GM12878 (cell line): Measurements from ENCODE around the gene ATP6V0C. TPM values are rescaled to one million over a fixed set of nuclear protein-coding genes. Genes with fewer than 3 reads are reported as not detected.
A peak's percentile ranks its signal among the peaks of the same experiment; 100 is the strongest.

Experiments used
- ATAC-seq: fragments of 200-7000 bp; cut with Tn5 transposase; 3 replicates; pipeline ENCODE4 v1.9.1; 2020; ENCODE audit warnings: mild to moderate bottlenecking, moderate library complexity
- BruUV-seq: library from RNA; stranded (reverse); fragments of 400-500 nt; replicated peaks from 2 replicates; lab custom pipeline; 2021; lab: Mats Ljungman, UMichigan
- CTCF ChIA-PET: fragments of 300-600 bp; sonication (Branson Sonifier 250); formaldehyde crosslinking; extraction: SDS; loops from one replicate; lab custom pipeline; 2021; ENCODE audit warnings: inconsistent platforms; lab: Yijun Ruan, JAX
- POLR2A ChIA-PET: fragments of 350-600 bp; formaldehyde crosslinking; extraction: SDS; loops from one replicate; lab custom pipeline; 2021; ENCODE audit warnings: inconsistent platforms; lab: Charles Lee
- RAD21 ChIA-PET: fragments of 300-600 bp; sonication (Branson Sonifier 250); formaldehyde crosslinking; loops from one replicate; lab custom pipeline; 2023; ENCODE audit warnings: antibody characterized with exemption; ENCODE audit not compliant: unreplicated experiment; lab: Charles Lee
- SMC1A ChIA-PET: fragments of 300-600 bp; sonication (Branson Sonifier 250); formaldehyde crosslinking; loops from one replicate; lab custom pipeline; 2023; ENCODE audit not compliant: unreplicated experiment, uncharacterized antibody; lab: Charles Lee
- DNase-seq: peaks from one replicate; pipeline ENCODE4 v3.0.0-alpha.2; 2011; ENCODE audit warnings: low read depth, low spot score
- FAIRE-seq: peaks from 3 replicates; lab custom pipeline; 2011; peaks lifted over from hg19 to GRCh38; lab: Jason Lieb, UNC
- H2AFZ ChIP-seq: 2 replicates; pipeline ENCODE4 v1.6.0; 2011; ENCODE audit warnings: low read depth, low read length, control low read depth; ENCODE audit not compliant: control insufficient read depth
- H3K27ac ChIP-seq: 2 replicates; pipeline ENCODE4 v1.5.1; 2011; ENCODE audit warnings: control low read depth; ENCODE audit not compliant: control insufficient read depth, insufficient read depth
- H3K27me3 ChIP-seq, 2 experiments: replicated peaks in 1 of 2; 2 replicates each; pipeline versions ENCODE4 v1.6.0 to v1.6.1; 2011; ENCODE audit warnings: low read length in 1 of 2; ENCODE audit not compliant: control insufficient read depth in 2 of 2, insufficient read depth in 2 of 2
- H3K36me3 ChIP-seq, 2 experiments: 2 replicates each; pipeline ENCODE4 v1.5.1; 2011; ENCODE audit warnings: low read length in 1 of 2; ENCODE audit not compliant: control insufficient read depth in 2 of 2, insufficient read depth in 2 of 2
- H3K4me1 ChIP-seq: 2 replicates; pipeline ENCODE4 v1.6.1; 2011; ENCODE audit warnings: mild to moderate bottlenecking, low read length, moderate library complexity, mixed read lengths; ENCODE audit not compliant: control insufficient read depth, insufficient read depth
- H3K4me2 ChIP-seq: 2 replicates; pipeline ENCODE4 v1.6.0; 2011; ENCODE audit warnings: control low read depth; ENCODE audit not compliant: control insufficient read depth, insufficient read depth
- H3K4me3 ChIP-seq: fragments of 200-600 bp; sonication (generic); 2 replicates; pipeline ENCODE4 v1.5.1; 2016
- H3K79me2 ChIP-seq: 2 replicates; pipeline ENCODE4 v1.6.0; 2011; ENCODE audit warnings: low read length; ENCODE audit not compliant: control insufficient read depth, insufficient read depth
- H3K9ac ChIP-seq: 2 replicates; pipeline ENCODE4 v1.8.0; 2011; ENCODE audit warnings: low read length, control low read depth, mixed read lengths; ENCODE audit not compliant: control insufficient read depth, insufficient read depth
- H3K9me3 ChIP-seq: replicated peaks from 3 replicates; pipeline ENCODE4 v1.5.1; 2011; ENCODE audit warnings: mild to moderate bottlenecking, low read length; ENCODE audit not compliant: control insufficient read depth, insufficient read depth
- H4K20me1 ChIP-seq: 2 replicates; pipeline ENCODE4 v1.6.0; 2011; ENCODE audit not compliant: control insufficient read depth, insufficient read depth
- BRCA1 ChIP-seq: IDR thresholded peaks from 2 replicates; pipeline ENCODE4 v1.6.1; 2011; ENCODE audit warnings: low read depth, low read length, improper control_type of control experiment
- CBX5 ChIP-seq: sonication (generic); IDR thresholded peaks from 2 replicates; pipeline ENCODE4 v1.6.1; 2016; ENCODE audit warnings: low read depth, moderate library complexity, mild to moderate bottlenecking, inconsistent platforms
- HDGF ChIP-seq: fragments of 450-650 bp; IDR thresholded peaks from 2 replicates; pipeline ENCODE4 v1.6.1; 2016; ENCODE audit warnings: antibody characterized with exemption
- KLF5 ChIP-seq: fragments of 450-650 bp; IDR thresholded peaks from 2 replicates; pipeline ENCODE4 v1.6.1; 2014; ENCODE audit warnings: mild to moderate bottlenecking; ENCODE audit not compliant: partially characterized antibody
- MTA2 ChIP-seq: fragments of 450-650 bp; IDR thresholded peaks from 2 replicates; pipeline ENCODE4 v1.6.1; 2016; ENCODE audit warnings: low read depth, mild to moderate bottlenecking, moderate library complexity
- MXI1 ChIP-seq: fragments of 150-350 bp; IDR thresholded peaks from 2 replicates; pipeline ENCODE4 v1.6.1; 2011; ENCODE audit warnings: low read depth, mild to moderate bottlenecking, inconsistent platforms, low read length, improper control_type of control experiment
- NFXL1 ChIP-seq: fragments of 450-650 bp; IDR thresholded peaks from 2 replicates; pipeline ENCODE4 v1.6.1; 2017; ENCODE audit warnings: antibody characterized with exemption, mild to moderate bottlenecking, borderline replicate concordance
- NFYA ChIP-seq: IDR thresholded peaks from 2 replicates; pipeline ENCODE4 v1.6.1; 2011; ENCODE audit warnings: low read depth, mild to moderate bottlenecking, low read length, improper control_type of control experiment, borderline replicate concordance
- NR2C1 ChIP-seq: fragments of 450-650 bp; IDR thresholded peaks from 2 replicates; pipeline ENCODE4 v1.6.1; 2017; ENCODE audit warnings: antibody characterized with exemption, mild to moderate bottlenecking, moderate library complexity
- NR2F1 ChIP-seq: fragments of 450-650 bp; conservative IDR thresholded peaks from 2 replicates; pipeline ENCODE4 v1.6.1; 2017; ENCODE audit warnings: mild to moderate bottlenecking
- PAX5 ChIP-seq: IDR thresholded peaks from 2 replicates; pipeline ENCODE4 v1.6.1; 2011; ENCODE audit warnings: low read depth, low read length, borderline replicate concordance
- POLR2A ChIP-seq: IDR thresholded peaks from 2 replicates; pipeline ENCODE4 v1.6.1; 2011; ENCODE audit warnings: low read depth, mild to moderate bottlenecking, low read length
- RUNX3 ChIP-seq: IDR thresholded peaks from 2 replicates; pipeline ENCODE4 v1.6.1; 2012; ENCODE audit warnings: low read length, inconsistent platforms
- ZNF384 ChIP-seq: IDR thresholded peaks from 2 replicates; pipeline ENCODE4 v1.6.1; 2012; ENCODE audit warnings: low read depth, mild to moderate bottlenecking, low read length, improper control_type of control experiment, borderline replicate concordance
- WGBS: methylation state at CpG from one replicate; pipeline ENCODE4 v1.1.6; 2016; ENCODE audit warnings: low lambda C conversion rate; ENCODE audit not compliant: insufficient replicate concordance, insufficient coverage; ENCODE audit errors: missing lambda C conversion rate; 5-methylcytosine and 5-hydroxymethylcytosine counted together
- in situ Hi-C: fragments of 300-500 bp; cut with MboI; formaldehyde crosslinking; loops from 9 replicates; pipeline ENCODE4 v1.14.3; 2018; ENCODE audit warnings: mixed read lengths
- intact Hi-C: fragments of 100-400 bp; cut with micrococcal nuclease; formaldehyde crosslinking; loops from one replicate; pipeline ENCODE4 v1.14.2; 2022; ENCODE audit not compliant: unreplicated experiment
- polyA plus RNA-seq, 11 experiments: library from polyadenylated mRNA; depleted of rRNA in 4 of 11; unstranded in 6 of 11; stranded (reverse) in 5 of 11; fragments of >200 nt; fragmentation: Nextera tagmentation in 4 of 11; fragmentation: Illumina TruSeq in 1 of 11; extraction: Ambion mirVana in 4 of 11; extraction: Trizol in 1 of 11; gene quantifications; 1 replicate in 1 of 11; 2 replicates in 10 of 11; pipeline versions ENCODE4 v1.2.1 to v1.2.3, GENCODE V29; 2011 to 2016; ENCODE audit warnings: inconsistent platforms in 2 of 11, missing spikeins in 2 of 11, low read depth in 1 of 11
- total RNA-seq, 4 experiments: library from RNA; depleted of rRNA in 3 of 4; stranded (reverse); fragments of >200 nt in 3 of 4; fragmentation: Illumina TruSeq in 1 of 4; extraction: Trizol in 1 of 4; gene quantifications; 2 replicates each; pipeline versions ENCODE4 v1.2.1 to v1.2.3, GENCODE V29; 2013 to 2021
- TF ChIP-seq, protein P1 (sequence below): IDR thresholded peaks from 2 replicates; pipeline ENCODE4 v1.6.1; 2011; ENCODE audit warnings: low read depth, mild to moderate bottlenecking, low read length, moderate library complexity, borderline replicate concordance; ENCODE audit errors: extremely low read depth
- TF ChIP-seq, protein P2 (sequence below): fragments of 150-350 bp; IDR thresholded peaks from 2 replicates; pipeline ENCODE4 v1.6.1; 2016; ENCODE audit warnings: low read depth, low read length
- TF ChIP-seq, protein P3 (sequence below): fragments of 450-650 bp; IDR thresholded peaks from 2 replicates; pipeline ENCODE4 v1.6.1; 2016; ENCODE audit warnings: mild to moderate bottlenecking

Gene ATP6V0C
- total and polyA plus RNA-seq, 10 of the 15 experiments (the other 5 are each of a cell fraction or from before 2014, with no cell fraction given): 2.4 to 135 (median 18.4) TPM

DNA sequence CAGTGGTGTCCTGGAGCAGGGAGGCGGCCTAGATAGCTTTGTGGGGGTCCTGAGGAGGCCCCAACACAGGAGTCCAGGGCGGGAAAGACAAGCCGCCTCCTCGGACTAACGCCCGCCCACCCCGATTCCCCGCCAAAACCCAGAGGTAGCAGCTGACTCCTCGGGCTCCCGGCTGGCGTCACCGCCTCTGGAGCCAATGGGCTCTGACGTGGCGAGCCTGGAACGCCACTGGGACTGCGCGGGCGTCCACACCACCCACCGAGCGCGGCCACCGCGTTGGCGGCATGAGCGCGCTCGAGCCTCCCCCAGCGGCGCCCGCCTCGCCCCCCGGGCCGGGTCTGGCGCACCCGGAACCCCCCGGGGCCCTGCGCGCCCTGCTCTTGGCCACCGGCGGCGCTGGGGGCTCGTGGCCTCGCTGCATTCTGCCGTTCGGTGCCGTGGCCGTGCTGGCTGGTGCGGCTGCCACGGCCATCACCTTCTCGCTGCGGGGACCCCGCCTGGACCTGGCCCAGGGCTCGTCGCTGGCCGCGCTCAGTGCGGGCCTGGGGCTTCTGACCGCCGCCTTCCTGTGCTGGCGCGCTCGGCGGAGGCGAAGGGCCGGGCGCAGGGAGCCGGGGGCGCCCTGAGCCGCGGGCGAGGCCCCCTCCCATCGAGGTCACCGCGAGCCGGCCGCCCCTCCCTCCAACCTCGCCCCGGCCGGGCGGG is 46.1 kb upstream of the ATP6V0C start:
- Histone ChIP-seq H3K27me3 (peaks cover 0 to 2% of the 10 kb centered on the region in 2 experiments; a peak in 1 of 4 replicates), H3K4me2 (peak overlapping the region; percentile 90), H3K79me2 (no peaks in the 10 kb centered on the region), H4K20me1 (no peaks in the 10 kb centered on the region), H2AFZ (peak overlapping the region; percentile 59), H3K27ac (no peak overlapping the region), H3K9me3 (no peaks in the 10 kb centered on the region), H3K9ac (peak overlapping the region; percentile 24; the same call in 1 of the 2 replicates), H3K36me3 (no peaks in the 10 kb centered on the region), H3K4me1 (peaks cover 13% of the 10 kb centered on the region), H3K4me3 (peak overlapping the region; percentile 72; the same call in 1 of the 2 replicates)
- ChIA-PET RAD21 (interaction anchor here (0.6 to 3.5 kb wide), 6 partner anchors 8 to 180 kb away, joined by 3 to 17 read pairs (median 4); partner anchors contain the start of gene TEDC2), SMC1A (interaction anchor here (1.6 to 2.5 kb wide), 2 partner anchors 19 to 38 kb away, joined by 8 read pairs; partner anchors contain the start of gene CCNF), CTCF (interaction anchor here (0.9 to 2.6 kb wide), 4 partner anchors 7 to 39 kb away, joined by 3 to 20 read pairs (median 4); partner anchors contain the start of genes CCNF and TEDC2), POLR2A (interaction anchor here (0.5 to 2.5 kb wide), 7 partner anchors 8 to 313 kb away, joined by 3 to 11 read pairs (median 5); partner anchors contain the start of genes TEDC2 and TRAF7)
- no peak for FAIRE-seq
- peak; percentile 55 for ATAC-seq
- TSS peak; percentile 55 for BruUV-seq
- WGBS: 1% methylated on average over 51 of the region's 80 CpGs
- in situ Hi-C loops: no loop called here
- DNase-seq: no peak
- intact Hi-C loops: loop anchor here (5.0 kb wide), 1 partner anchor 40 kb away; no protein-coding TSS in a partner anchor
- TF ChIP-seq RUNX3 (no peak), CBX5 (no peak), NR2C1 (no peak), MTA2 (no peak), NFXL1 (no peak), ZNF384 (no peak), MXI1 (no peak), POLR2A (peak; percentile 68), NR2F1 (peak; percentile 30; the same call in 1 of the 2 replicates), BRCA1 (no peak), PAX5 (no peak), HDGF (no peak), NFYA (no peak), KLF5 (no peak)
- TF ChIP-seq, protein P1, sequence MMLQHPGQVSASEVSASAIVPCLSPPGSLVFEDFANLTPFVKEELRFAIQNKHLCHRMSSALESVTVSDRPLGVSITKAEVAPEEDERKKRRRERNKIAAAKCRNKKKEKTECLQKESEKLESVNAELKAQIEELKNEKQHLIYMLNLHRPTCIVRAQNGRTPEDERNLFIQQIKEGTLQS: no peak
- TF ChIP-seq, protein P2, sequence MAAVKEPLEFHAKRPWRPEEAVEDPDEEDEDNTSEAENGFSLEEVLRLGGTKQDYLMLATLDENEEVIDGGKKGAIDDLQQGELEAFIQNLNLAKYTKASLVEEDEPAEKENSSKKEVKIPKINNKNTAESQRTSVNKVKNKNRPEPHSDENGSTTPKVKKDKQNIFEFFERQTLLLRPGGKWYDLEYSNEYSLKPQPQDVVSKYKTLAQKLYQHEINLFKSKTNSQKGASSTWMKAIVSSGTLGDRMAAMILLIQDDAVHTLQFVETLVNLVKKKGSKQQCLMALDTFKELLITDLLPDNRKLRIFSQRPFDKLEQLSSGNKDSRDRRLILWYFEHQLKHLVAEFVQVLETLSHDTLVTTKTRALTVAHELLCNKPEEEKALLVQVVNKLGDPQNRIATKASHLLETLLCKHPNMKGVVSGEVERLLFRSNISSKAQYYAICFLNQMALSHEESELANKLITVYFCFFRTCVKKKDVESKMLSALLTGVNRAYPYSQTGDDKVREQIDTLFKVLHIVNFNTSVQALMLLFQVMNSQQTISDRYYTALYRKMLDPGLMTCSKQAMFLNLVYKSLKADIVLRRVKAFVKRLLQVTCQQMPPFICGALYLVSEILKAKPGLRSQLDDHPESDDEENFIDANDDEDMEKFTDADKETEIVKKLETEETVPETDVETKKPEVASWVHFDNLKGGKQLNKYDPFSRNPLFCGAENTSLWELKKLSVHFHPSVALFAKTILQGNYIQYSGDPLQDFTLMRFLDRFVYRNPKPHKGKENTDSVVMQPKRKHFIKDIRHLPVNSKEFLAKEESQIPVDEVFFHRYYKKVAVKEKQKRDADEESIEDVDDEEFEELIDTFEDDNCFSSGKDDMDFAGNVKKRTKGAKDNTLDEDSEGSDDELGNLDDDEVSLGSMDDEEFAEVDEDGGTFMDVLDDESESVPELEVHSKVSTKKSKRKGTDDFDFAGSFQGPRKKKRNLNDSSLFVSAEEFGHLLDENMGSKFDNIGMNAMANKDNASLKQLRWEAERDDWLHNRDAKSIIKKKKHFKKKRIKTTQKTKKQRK: no peak
- TF ChIP-seq, protein P3, sequence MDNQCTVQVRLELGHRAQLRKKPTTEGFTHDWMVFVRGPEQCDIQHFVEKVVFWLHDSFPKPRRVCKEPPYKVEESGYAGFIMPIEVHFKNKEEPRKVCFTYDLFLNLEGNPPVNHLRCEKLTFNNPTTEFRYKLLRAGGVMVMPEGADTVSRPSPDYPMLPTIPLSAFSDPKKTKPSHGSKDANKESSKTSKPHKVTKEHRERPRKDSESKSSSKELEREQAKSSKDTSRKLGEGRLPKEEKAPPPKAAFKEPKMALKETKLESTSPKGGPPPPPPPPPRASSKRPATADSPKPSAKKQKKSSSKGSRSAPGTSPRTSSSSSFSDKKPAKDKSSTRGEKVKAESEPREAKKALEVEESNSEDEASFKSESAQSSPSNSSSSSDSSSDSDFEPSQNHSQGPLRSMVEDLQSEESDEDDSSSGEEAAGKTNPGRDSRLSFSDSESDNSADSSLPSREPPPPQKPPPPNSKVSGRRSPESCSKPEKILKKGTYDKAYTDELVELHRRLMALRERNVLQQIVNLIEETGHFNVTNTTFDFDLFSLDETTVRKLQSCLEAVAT: no peak
